Prostate gland (tissue), 2 donors: ENCODE data around the gene ULK3.

Experiments used
- CTCF ChIP-seq, 4 experiments: fragments of 200-600 bp in 2 of 4; fragments of 450-650 bp in 2 of 4; sonication (generic) in 2 of 4; IDR thresholded peaks; 1 replicate in 3 of 4; 2 replicates in 1 of 4; pipeline ENCODE4 v1.5.1; 2016 to 2019; ENCODE audit warnings: antibody characterized with exemption in 4 of 4, mild to moderate bottlenecking in 2 of 4, moderate library complexity in 2 of 4
- POLR2AphosphoS5 ChIP-seq: sonication (generic); formaldehyde crosslinking; IDR thresholded peaks from one replicate; pipeline ENCODE4 v1.6.1; 2017; ENCODE audit warnings: antibody characterized with exemption

GRCh38 chr15:74838746-74839525, 4.0 kb downstream of the ULK3 start:
- TF ChIP-seq CTCF (IDR thresholded peaks at IDR 0.05) (no peak), POLR2AphosphoS5 (no peak)
